Measurements from ENCODE around the gene TMIGD2.
"Not testable (repeated sequence)": the region's sequence is repeated elsewhere in the genome, so short reads cannot be mapped to it uniquely, and the experiment has no call there.

TMIGD2 gene

DNA sequence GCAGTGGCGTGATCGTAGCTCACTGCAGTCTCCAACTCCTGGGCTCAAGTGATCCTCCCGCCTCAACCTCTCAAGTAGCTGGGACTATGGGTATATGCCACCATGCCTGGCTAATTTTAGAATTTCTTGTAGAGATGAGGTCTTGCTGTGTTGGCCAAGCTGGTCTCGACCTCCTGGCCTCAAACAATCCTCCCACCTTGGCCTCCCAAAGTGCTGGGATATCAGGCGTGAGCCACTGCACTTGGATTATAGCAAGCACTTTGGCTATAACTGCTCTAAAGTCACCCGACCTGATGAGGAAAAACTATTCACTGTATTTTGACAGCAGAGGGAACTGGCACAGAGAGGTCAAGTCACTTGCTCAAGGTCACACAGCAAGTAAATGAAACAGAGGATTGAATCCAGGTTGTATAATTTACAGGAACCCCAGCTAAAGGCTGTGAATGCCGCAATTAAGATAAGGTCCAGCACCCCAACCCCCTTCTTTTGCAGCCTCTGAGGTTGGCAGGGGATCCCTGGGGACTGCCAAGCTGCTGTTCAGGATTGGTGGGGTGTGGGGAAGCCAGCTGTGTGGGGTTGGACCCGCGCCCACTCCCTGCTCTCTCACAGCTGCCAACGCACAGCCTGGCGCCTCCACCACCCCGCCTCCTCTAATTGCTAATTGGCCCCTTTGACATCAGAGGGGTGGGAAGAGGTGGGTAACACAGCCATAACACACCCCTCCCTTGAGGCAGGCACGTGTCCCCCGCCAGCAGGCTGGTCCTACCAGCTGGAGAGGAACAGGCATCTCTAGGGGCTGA, 6.0 kb downstream of the TMIGD2 start:
- no peak for DNase-seq

DNA sequence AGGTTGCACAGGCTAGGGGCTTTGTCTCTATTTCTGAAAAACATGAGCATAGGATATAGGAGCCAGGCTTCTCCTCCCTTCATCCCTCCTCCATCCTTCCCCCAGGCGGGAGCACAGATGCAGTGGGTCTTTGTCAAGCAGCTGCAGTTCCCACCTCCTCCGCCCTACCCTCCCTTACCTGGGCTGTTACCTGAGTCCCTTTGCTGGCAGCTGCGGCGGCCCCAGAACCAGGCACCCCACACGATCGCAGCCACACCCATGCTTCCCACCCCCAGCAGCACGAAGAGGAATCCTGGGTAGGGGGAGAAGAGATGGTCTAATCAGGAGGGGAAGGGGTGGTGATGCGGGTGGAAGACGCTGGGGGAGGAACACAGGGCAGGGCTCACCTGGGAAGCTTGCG, 7.8 kb downstream of the TMIGD2 start:
- no peak for DNase-seq

DNA sequence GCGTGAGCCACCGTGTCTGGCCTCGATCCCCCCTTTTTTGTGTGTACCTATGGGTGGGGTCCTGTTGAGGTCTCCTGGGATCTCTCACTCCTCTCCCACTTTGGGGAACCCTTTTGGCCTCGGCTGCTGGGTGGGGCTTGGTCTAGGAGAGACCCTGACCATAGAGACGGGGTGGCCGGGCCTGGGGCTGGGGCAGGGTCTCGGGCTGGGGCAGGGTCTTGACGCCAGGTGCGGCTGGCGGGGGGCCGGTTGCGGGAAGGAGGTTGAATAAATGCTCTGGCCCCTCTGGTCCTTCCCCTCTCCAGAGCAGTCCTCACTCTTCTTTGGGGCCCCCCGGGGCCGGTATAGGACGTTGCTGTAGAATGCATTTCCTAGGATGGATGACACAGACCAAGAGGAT, 9.7 kb downstream of the TMIGD2 start:
- DNase-seq: no peak

DNA sequence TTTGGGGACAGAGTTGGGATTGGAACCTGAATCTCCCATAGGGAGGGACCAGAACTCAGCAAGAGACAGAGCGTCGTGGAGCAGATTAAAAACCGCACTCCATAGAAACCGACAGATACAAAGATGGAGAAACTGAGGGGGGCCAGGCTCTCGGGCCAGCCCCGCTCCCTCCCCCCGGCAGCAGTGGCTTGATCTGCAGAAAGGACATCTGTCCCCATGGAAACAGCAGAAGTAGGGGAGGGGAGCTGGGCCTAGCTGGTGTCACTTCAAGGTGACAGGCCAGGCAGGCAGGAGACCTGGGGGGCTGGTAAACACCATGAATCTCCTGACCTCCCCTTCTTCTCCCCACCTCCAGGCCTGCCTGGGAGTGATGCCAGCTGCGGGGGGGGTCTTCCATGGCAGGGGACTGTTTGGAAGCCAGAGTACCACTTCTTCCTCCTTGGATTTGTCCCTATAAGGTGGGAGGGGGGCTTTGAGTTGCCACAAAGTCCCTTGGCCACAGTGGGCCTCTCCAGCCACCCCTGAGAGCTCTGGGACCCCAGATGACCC, 10.9 kb downstream of the TMIGD2 start:
- DNase-seq: no peak

DNA sequence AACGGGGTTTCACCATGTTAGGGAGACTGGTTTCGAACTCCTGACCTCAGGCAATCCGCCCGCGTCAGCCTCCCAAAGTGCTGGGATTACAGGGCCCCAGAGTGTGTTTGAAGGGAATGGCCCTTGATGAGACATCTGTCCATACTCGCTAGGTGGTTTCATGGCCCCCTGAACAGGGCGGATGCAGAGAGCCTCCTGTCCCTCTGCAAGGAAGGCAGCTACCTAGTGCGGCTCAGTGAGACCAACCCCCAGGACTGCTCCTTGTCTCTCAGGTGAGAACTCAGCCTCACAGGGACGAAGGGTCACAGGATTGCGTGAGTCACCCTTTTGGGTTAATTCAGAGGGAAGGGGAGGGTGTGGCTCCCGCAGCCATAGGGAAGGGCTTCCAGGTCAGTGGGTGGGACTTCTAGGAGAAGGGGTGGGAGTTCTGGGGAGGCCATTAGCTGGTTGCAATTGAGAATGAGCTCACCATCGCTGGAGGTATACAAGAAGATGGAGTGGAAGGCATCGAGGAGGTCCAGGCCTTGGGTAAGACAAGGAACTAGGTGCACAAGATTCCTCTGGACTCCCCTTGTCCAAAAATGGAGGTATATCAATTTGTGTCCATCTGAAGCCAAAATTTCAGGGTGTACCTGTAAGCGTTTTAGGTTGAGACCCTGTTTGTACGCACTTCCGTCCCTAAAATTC, 14.0 kb downstream of the TMIGD2 start:
- DNase-seq: no peak

DNA sequence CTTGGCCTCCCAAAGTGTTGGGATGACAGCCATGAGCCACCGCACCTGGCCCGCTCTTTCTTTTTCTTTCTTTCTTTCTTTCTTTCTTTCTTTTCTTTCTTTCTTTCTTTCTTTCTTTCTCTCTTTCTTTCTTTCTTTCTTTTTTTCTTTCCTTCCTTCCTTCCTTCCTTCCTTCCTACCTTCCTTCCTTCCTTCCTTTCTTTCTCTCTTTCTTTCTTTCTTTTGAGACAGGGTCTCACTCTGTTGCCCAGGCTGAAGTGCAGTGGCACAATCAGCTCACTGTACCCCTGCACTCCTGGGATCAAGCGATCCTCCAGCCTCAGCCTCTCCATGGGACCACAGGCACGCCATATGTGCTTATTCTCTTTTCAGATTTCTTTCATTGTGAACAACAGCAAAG, 16.0 kb downstream of the TMIGD2 start:
- not testable (repeated sequence) for DNase-seq

DNA sequence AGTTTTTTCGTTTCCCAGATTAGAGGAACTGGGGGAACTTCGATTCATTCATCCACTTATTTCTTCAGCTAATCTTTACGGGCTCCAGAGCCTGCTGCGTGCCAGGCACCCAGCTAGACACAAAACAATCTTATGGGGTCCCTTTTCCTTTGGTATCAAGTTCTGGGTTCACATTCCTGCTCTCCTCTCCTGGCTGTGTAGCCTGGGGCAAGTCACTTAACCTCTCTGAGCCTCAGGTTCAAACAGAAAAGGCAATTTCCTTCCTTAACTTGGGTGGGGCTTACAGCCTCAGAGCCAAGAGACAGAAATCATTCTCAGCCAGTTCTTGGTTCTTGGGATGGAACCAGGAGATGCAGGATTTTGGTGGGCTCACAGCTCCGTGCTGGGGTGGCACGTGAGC, 17.2 kb downstream of the TMIGD2 start:
- no peak for DNase-seq

DNA sequence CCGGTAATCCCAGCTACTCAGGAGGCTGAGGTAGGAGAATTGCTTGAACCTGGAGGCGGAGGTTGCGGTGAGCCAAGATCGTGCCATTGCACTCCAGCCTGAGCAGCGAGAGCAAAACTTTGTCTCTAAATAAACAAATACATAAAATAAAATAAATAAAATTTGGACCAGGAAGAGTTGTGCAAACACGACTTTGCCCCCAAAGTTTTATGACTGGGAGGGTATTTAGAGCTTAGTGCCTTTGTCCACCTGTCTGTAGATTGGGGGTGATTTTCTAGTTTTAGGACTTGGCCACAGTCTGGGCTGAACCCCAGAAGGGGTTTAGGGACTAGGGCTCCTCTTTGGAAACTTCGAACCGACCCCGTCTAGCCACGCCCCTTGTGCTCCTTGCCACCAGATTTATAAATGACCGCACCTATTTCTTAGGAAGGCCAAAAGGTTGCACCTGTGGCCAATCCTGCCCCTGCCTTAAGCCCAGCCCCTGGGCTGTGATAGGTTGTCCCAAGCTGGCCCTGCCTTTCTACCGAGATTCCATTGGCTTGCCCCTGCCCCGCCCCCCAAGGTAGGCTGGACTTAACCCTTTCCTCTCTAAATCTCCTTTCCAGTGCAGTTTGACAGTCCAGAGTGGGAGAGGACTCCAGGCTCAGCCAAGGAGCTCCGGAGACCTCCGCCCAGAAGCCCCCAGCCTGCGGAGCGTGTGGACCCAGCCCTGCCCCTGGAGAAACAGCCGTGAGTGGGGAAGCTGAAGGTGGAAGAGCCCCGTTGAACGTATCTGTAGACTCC, 17.8 kb downstream of the TMIGD2 start:
- no peak for DNase-seq

DNA sequence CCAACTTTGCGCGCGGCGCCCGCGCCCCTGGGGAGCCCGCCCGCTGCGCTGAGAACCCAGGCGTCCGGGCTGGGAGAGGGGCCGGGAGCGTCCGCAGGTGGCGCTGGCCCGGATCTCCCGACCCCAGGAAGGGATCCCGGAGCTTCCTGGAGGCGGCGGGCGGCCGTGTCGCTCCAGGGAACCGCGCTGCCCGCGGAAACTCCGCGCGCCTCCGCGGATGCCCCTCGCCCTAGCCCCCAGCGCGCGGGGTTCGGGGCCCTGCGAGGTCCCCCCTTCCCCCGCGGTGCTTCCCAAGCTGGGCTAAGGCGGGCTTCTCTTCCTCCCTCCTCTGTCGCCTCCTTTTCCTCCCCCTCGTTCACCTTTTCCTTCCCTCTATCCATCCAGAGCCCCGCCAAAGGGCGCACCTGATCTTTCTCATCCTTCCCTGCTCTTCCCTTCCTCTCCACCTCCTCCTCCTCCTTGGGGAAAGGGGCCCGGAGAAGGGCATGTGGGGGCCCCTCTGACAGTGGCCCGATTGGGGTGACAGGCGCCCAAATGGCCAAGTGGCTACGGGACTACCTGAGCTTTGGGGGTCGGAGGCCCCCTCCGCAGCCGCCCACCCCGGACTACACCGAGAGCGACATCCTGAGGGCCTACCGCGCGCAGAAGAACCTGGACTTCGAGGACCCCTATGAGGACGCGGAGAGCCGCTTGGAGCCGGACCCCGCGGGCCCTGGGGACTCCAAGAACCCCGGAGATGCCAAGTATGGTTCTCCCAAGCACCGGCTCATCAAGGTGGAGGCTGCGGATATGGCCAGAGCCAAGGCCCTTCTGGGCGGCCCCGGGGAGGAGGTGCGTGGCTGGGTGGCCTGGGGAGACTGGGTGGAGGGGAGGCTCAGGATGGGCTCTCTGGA, 22.4 kb downstream of the TMIGD2 start:
- no peak for DNase-seq

DNA sequence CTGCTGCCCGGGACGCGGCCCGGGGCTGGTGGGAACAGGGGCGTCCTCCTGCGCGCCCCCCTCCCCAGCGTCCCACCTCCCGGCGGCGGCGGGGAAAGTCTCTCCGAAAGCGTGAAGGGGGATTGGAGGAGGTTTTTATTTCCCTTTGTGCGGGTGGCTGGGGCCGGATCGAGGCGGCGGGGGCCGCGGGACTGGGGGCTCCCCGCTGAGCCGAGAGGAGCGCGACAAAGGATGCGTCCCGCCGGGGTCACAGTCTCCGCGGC, 23.0 kb downstream of the TMIGD2 start:
- no peak for DNase-seq

DNA sequence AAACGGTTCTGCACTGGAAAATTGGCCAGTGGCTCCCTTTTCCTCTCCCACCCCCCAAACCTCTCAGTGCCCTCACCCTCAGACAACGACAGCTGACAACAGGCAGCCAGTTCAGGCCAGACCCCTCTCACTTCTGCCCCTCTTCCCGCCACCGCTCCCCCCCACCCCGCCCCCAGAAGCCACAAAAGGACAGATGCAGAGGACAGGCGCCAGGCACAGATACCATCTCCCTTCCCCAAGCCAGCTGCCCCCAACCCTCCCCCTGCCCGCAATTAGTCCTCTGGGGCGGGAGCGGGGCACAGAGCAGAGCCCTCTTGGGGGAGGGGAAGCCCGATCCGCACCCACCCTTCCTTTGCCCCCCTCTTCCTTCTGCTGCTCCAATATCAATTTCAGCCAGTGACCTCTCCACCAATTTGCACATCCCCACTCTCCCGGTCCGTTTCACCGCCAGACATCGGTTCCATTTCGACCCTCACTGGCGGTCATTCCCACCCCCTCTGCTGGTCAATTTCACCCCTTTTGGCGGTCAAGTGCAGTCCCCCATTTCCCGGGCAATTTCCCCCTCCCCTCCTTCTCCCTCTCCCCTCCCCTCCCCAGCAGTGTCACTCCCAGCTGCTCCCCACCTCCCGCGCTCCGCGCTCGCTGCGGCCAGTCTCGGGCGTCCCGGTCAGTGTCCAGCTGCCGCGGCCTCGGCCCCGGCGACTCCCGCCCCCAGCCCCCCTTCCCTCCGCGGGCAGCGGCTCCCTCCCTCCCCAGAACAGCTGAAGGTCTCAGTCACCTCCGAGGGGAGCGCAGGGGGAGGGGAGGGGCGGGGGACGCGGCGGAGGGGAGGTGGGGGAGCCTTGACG, 23.5 kb downstream of the TMIGD2 start, which contains the start of gene SHD:
SHD (plus strand) TSS at position 848 of the 848 bp plus-strand sequence. CDS start 798 bp downstream, outside the sequence.
- no peak for DNase-seq

DNA sequence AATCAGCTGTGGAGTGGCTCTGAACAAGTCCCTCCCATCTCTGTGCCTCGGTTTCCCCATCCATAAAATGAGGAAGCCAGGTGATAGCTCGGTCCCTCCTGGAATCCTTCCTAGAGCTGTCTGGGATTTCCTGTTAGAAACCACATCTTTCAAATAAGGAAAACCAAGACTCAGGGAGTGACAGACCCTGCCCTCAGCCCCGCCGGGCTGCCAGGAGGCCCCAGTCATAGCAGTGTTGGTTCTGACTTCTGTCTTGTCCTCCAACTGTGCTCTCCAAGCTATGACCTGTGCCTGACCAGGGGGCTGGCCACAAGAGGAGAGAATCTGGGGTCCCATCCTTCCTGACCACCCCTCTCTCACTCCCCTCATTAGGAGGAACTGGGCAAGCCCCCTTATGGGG, 24.2 kb downstream of the TMIGD2 start:
- no peak for DNase-seq

DNA sequence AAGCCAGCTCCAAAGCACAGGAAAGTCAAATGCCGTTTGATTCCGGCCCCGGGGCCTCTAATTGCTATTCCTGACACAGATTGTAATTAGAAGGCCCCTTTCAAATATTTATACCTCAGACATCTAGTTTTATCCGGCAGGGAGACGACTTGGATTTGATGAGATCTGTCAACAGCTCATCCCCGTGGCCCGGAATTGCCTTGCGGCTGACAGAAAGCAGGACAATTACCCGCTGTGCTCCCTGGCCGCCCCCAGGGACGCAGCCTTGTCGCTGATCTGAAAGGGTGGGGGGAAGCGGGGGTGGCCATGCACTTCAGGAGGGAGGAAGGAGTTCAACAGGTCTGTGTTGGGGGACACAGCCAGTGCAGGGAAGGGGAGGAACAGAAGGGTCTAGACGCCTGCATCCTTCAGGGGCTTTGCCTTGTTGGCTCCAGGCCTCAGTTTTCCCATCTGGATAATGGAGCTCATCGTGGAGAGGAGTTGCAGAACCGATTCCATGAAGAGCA, 24.9 kb downstream of the TMIGD2 start:
- DNase-seq: no peak

DNA sequence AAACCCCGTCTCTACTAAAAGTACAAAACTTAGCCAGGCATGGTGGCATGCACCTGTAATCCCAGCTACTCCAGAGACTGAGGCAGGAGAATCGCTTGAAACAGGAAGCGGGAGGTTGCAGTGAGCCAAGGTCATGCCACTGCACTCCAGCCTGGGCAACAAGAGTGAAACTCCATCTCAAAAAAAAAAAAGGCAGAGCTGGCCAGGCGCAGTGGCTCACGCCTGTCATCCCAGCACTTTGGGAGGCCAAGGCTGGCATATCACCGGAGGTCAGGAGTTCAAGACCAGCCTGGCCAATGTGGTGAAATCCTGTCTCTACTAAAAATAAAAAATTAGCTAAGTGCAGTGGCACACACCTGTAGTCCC, 27.9 kb downstream of the TMIGD2 start:
- not testable (repeated sequence) for DNase-seq

DNA sequence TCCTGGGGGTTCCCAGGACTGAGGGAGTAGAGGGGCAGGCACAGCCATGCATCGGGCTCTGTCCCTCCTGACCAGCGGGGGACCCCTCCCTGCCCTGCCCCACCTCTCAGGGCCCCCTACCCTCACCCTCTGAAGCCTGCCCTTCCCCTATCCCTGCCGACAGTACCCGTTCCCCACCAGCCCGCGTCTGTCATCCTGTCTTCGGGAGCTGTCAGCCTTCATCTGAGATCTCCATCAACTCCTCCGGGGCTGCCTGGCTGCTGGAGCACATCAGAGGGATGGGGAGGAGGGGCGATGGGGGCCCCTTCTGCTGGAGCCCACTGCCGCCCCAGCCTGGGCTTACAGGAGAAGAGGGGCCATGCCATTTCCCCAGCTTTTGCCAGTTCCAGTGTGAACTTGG, 29.3 kb downstream of the TMIGD2 start:
- DNase-seq: no peak

DNA sequence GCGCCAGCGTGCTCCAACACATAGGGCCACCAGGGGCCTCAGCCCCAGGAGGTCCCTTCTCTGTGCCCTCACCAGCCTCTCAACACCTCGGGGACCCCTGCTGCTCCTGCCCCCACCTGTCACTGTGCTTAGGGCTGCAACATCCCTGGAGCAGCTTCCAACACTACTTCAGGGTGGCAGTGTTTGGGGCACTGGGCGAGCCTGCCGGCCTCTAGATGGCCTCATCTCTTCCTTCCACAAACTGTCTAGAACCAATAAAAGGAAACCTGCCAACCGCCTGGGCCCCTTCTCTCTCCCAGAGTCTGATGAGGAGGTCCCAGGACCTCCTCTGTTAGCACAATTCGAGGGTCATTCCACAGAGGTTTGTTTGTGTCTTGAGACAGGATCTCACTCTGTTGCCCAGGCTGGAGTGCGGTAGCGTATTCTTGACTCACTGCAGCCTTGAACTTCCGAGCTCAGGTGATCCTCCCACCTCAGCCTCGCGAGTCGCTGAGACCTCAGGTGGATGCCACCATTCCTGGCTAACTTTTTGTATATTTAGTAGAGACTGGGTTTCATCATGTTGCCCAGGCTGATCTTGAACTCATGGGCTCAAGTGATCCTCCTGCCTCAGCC, 33.3 kb downstream of the TMIGD2 start:
- no peak for DNase-seq

DNA sequence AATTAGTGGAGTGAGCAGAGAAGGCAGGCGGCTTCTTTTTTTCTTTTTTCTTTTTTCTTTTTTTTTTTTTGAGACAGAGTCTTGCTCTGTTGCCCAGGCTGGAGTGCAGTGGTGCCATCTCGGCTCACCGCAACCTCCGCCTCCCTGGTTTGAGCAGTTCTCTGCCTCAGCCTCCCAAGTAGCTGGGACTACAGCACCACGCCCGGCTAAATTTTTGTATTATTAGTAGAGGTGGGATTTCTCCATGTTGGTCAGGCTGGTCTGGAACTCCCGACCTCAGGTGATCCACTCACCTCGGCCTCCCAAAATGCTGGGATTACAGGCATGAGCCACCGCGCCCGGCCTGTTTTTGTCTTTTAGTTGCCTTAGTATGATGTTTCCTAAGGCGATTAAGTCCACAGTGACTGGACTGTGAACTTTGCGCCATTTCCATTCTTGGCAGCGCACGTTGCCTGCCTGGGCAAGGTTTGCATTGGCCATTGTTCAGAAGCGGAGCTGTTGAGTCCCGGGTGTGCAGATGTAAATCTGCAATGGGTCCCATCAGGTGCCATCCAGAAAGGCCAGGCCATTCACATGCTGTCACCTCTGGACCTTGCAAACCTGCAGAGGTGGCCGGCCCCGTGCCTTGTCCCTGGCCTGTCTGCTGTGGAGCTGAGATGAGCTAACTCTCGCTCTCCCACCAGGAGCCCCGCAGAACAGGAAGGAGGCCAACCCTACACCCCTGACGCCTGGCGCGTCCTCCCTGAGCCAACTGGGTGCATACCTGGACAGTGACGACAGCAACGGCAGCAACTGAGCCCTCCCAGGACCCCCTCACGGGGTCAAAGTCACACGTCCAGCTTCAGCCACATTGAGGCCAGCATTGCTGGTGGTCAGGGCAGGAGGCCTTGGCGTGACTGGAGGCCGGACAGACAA, 34.0 kb downstream of the TMIGD2 start:
- no peak for DNase-seq

DNA sequence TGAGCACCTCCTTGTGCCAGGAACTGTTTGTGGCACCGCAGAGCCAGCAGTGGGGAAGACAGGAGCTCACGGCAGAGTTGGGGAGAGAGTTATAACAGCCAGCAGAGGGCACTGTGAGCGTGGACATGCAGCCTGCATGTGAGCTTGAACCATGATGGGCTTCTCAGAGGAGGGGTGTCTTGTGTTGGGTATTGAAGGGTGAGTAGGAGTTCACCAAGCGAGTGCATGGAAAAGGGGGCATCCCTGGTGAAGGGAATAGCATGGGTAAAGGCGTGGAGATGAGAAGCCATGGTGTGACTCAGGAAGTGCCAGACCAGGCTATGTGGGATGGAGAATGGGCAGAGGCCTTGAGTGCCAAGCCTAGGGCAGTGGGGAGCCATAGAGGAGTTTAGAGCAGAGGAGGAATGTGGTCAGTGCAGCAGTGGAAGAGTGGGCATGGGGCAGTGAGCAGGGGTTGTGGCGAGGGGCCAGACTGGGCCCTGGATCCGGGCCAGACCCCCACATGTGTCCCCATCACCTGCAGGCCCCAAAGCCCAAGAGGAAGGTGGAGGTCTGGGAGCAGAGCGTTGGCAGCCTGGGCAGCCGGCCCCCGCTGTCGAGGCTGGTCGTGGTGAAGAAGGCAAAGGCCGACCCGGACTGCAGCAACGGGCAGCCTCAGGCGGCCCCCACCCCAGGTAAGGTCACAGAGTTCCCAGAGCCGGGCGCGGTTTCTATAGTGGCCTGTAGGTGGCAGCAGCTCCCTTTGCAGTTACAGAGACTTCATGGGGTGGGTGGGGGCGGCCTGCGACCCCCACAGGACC, 34.9 kb downstream of the TMIGD2 start:
- peak; percentile 49 to 66 for DNase-seq

Data from activated CD4-positive, alpha-beta T cell treated with anti-CD3 and anti-CD28 coated beads for 4 hours (primary cell).